A673 (cell line): Measurements from ENCODE around the gene CD3E.

ENCODE experiments used
- CTCF ChIP-seq: fragments of 300-800, 200-600 bp; sonication (generic); conservative IDR thresholded peaks from 2 replicates; pipeline ENCODE4 v1.5.1; 2017; ENCODE audit warnings: low read depth, mild to moderate bottlenecking, antibody characterized with exemption, low read length, moderate library complexity, mixed read lengths
- EZH2 ChIP-seq: fragments of 200-600 bp; sonication (generic); IDR thresholded peaks from 2 replicates; pipeline ENCODE4 v1.6.1; 2017; ENCODE audit warnings: borderline replicate concordance, low read depth, mild to moderate bottlenecking, mixed read lengths, antibody characterized with exemption, low read length; ENCODE audit not compliant: poor library complexity, severe bottlenecking

GRCh38 chr11:118291477-118292135, 12.9 kb upstream of the CD3E start:
- TF ChIP-seq CTCF (no peak), EZH2 (no peak)
